ENCODE measurements around the gene CDK2. TPM values are rescaled to one million over a fixed set of nuclear protein-coding genes. Genes with fewer than 3 reads are reported as not detected.

Gene CDK2
- total RNA-seq, 2 experiments from 2014 or later = 86.7 to 90.1 TPM

- DNase-seq = peak; percentile 62
- Mint-ChIP-seq H3K27me3 (no peaks in the 10 kb centered on the region), H3K4me1 (ENCODE audit: low read depth) (peaks cover 73% of the 10 kb centered on the region), H3K27ac (peak overlapping the region; percentile 99), H3K36me3 (ENCODE audit: low read depth) (peaks cover 94% of the 10 kb centered on the region), H3K4me3 (peak overlapping the region; percentile 99), H3K9me3 (no peaks in the 10 kb centered on the region)
- ATAC-seq = peak; percentile 7
- CTCF ChIA-PET = interaction anchor here (0.6 to 2.9 kb wide), 10 partner anchors 8 to 197 kb away, joined by 3 to 19 read pairs (median 5); partner anchors contain the start of genes ORMDL2, RAB5B and SARNP
- no peak for TF ChIP-seq CTCF (IDR thresholded peaks at IDR 0.05)
- intact Hi-C loops (cut with micrococcal nuclease) = no loop called here
- POLR2A ChIA-PET = interaction anchor here (0.7 to 3.5 kb wide), 12 partner anchors 9 to 206 kb away, joined by 3 to 29 read pairs (median 6); partner anchors contain the start of genes ORMDL2, PYM1 and SARNP
Observed at GRCh38 chr12:55935738-55936151, 30.9 kb upstream of the CDK2 start.

GRCh38 chr12:55937981-55938380 lies 28.6 kb upstream of the CDK2 start:
- DNase-seq (no peak), ATAC-seq (no peak)
- Mint-ChIP-seq H3K27me3 (no peaks in the 10 kb centered on the region), H3K4me1 (ENCODE audit: low read depth) (peaks cover 87% of the 10 kb centered on the region), H3K27ac (peak overlapping the region; percentile 99), H3K9me3 (no peaks in the 10 kb centered on the region), H3K4me3 (no peak overlapping the region), H3K36me3 (ENCODE audit: low read depth) (peaks cover 95% of the 10 kb centered on the region)
- ChIA-PET POLR2A (interaction anchor here (1.3 to 3.3 kb wide), 2 partner anchors 8 to 16 kb away, joined by 4 to 27 read pairs; partner anchors contain the start of genes DGKA and PYM1), CTCF (interaction anchor here (0.9 to 4.0 kb wide), 4 partner anchors 21 to 200 kb away, joined by 3 to 31 read pairs (median 6); no protein-coding TSS in a partner anchor)
- TF ChIP-seq CTCF (IDR thresholded peaks at IDR 0.05) = no peak
- intact Hi-C loops (cut with micrococcal nuclease) = no loop called here

GRCh38 chr12:55938826-55939501 lies 27.7 kb upstream of the CDK2 start:
- Mint-ChIP-seq H3K27me3 (no peaks in the 10 kb centered on the region), H3K36me3 (ENCODE audit: low read depth) (peaks cover 95% of the 10 kb centered on the region), H3K27ac (peak overlapping the region; percentile 99), H3K4me3 (no peak overlapping the region), H3K4me1 (ENCODE audit: low read depth) (peaks cover 83% of the 10 kb centered on the region), H3K9me3 (no peaks in the 10 kb centered on the region)
- POLR2A ChIA-PET = interaction anchor here (0.7 to 3.3 kb wide), 10 partner anchors 9 to 197 kb away, joined by 3 to 27 read pairs (median 4); partner anchors contain the start of genes DGKA and PYM1
- intact Hi-C loops (cut with micrococcal nuclease) = no loop called here
- TF ChIP-seq CTCF (IDR thresholded peaks at IDR 0.05) = no peak
- DNase-seq (peak; percentile 54), ATAC-seq (peak; percentile 56)
- CTCF ChIA-PET = interaction anchor here (0.8 to 4.0 kb wide), 26 partner anchors 9 to 201 kb away, joined by 3 to 36 read pairs (median 5); partner anchors contain the start of genes DNAJC14, ORMDL2, PA2G4 and PYM1

GRCh38 chr12:55940065-55940732 lies 26.4 kb upstream of the CDK2 start:
- DNase-seq (peak; percentile 90), ATAC-seq (peak; percentile 86)
- peak overlapping the region; percentile 22 for H3K4me3 Mint-ChIP-seq
- POLR2A ChIA-PET = interaction anchor here (0.7 to 3.3 kb wide), 7 partner anchors 10 to 200 kb away, joined by 3 to 27 read pairs (median 4); partner anchors contain the start of genes DGKA, ORMDL2, PYM1 and SARNP
- CTCF ChIA-PET = interaction anchor here (0.6 to 4.0 kb wide), 47 partner anchors 9 to 206 kb away, joined by 3 to 36 read pairs (median 4); partner anchors contain the start of genes DNAJC14, ORMDL2, PA2G4 and PYM1
- peak overlapping the region; percentile 99 for H3K27ac Mint-ChIP-seq
- H3K36me3 Mint-ChIP-seq (ENCODE audit: low read depth) = peaks cover 92% of the 10 kb centered on the region
- peak; percentile 84 for TF ChIP-seq CTCF (IDR thresholded peaks at IDR 0.05)
- no peaks in the 10 kb centered on the region for H3K9me3 Mint-ChIP-seq
- peaks cover 80% of the 10 kb centered on the region for H3K4me1 Mint-ChIP-seq (ENCODE audit: low read depth)
- intact Hi-C loops (cut with micrococcal nuclease) = no loop called here
- H3K27me3 Mint-ChIP-seq = no peaks in the 10 kb centered on the region

All from activated CD8-positive, alpha-beta T cell treated with anti-CD3 and anti-CD28 coated beads for 36 hours (primary cell).